GM21515 (cell line): Measurements from ENCODE around the gene LGALS1.
"Not testable (repeated sequence)": the region's sequence is repeated elsewhere in the genome, so short reads cannot be mapped to it uniquely, and the experiment has no call there.

Experiments used
- ATAC-seq: cut with Tn5 transposase; IDR thresholded peaks from one replicate; pipeline ENCODE4 v1.9.1; 2021; ENCODE audit not compliant: unreplicated experiment

Gene LGALS1

DNA sequence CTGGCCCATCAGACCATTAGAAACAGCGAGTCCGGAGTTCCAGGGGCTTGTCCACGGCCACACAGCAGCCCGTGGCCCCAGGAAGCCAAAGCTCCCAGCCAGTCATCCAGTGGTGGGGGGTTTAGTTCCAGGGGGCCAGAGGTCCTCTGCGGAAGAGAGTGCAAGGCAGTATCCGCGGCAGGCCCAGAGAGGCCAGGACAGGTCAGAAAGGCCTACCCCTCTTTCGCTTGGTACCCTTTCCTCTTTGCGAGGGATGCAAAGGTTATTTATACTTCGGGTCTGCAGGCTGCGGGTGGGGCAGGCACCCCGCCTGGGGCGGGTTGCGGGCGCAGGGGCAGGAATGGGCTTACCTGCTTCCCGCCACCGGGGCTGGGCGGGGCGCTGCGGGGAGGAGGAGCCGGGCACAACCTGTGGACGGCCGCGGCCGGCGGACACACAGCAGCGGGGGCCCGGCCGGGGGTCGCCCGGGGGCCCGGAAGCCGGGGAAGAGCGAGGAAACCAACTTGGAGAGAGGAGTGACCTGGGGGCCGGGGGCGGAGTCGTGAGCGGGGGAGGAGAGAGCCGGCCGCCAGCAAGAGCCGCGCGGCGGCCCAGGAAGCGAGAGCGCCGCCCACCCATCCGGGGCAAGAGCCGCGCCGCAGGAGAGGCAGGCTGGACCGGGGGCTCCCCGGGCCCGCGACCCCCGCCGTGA, 36.2 kb upstream of the LGALS1 start, which contains the start of gene SH3BP1:
Gene SH3BP1, plus strand, starts transcription at position 600 of the 691 bp plus-strand sequence. CDS start 119 bp downstream, outside the sequence.
- ATAC-seq: no peak

DNA sequence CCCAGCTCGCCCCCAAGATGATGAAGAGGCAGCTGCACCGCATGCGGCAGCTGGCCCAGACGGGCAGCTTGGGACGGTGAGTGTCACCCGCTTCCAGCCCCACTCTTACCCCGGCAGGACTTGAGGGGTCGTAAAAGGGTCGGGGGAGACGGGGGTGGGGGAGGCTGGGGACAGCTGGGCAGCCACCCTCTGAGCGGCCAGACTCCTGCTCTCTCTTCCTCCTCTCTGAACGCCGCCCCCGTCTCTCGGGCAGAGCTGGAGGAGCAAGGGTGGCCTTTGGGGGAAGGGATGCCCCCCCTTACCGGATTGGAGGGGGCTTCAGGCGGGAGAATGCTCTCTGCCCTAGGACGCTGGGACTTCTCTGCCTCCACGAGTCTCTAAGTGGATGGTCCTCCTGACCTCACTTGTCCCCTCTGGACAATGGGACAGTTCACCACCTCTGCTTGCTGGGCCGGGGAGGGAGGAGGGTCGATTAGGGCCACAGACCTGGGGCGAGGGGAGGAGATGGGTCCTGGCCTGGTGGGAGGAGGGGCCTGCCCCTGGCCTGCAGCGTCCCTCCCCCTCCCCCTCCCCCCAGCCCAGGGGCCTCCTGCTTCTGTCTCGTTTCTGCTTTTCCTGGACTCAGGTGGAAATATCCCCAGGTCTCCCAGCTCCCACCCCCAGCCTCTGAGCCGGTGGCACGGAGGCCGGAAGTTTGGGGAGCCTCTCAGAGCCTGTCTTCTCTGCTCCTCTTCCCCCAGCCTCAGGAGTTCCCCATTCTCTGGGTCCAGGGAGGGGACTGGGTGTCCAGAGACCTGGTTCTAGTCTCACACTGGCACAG, 35.5 kb upstream of the LGALS1 start:
- no peak for ATAC-seq

DNA sequence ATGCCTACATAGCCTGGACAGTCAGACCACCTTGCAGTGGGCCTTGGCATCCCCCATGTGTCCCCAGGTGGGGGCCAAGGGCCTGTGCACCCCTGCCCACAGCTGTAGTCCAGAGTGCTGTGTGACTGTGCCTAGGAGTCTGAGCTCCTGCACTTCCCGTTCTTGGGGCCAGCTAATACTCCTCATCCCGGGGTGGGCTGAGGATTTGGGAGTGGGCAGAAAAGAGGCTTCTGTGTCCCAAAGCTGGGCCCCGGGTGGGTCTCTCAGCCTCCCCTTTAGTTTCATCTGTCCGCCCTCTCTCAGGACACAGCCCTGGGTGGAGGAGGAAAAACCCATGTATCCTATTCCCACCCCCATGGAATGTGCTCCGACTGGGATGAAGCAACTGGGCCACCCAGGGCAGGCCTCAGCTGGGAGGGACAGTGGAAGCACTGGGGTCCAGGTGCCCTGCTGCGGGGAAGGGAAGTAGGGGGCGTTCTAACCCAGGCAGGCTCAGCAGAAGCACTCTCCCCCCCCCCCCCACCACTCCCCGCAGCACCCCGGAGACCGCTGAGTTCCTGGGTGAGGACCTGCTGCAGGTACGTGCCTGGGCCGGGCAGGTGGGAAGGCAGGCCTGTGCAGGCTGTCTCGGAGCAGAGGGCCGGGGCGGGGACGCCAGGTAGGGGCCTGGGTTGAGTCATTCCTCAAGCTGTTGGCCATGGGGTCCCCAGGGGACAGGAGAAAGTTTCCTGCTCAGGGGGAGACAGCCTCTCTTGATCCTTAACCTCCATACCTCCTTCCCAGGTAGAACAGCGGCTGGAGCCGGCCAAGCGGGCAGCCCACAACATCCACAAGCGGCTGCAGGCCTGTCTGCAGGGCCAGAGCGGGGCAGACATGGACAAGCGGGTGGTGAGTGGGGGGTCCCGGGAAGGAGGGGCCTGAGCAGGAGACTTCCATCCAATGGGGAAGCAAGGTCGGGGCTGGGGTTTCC, 34.6 kb upstream of the LGALS1 start:
- ATAC-seq: no peak

DNA sequence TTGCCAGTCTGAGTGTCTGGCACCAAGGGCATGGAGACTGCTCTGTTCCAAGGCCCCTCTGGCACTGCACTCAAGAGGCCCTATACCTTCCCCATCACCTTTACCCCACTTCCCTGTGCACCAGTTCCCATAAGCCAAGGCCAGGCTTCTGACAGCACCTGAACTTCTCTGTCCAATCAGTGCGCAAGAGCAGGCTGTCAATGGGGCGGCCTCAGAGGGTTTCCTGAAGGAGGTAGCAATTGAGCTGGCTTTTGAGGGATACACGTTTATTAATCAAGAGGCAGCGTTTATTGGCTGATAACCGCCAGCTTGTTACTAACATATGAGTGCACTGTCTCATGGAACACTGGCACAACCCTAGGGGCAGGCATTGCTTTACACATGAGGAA, 33.9 kb upstream of the LGALS1 start:
- no peak for ATAC-seq

DNA sequence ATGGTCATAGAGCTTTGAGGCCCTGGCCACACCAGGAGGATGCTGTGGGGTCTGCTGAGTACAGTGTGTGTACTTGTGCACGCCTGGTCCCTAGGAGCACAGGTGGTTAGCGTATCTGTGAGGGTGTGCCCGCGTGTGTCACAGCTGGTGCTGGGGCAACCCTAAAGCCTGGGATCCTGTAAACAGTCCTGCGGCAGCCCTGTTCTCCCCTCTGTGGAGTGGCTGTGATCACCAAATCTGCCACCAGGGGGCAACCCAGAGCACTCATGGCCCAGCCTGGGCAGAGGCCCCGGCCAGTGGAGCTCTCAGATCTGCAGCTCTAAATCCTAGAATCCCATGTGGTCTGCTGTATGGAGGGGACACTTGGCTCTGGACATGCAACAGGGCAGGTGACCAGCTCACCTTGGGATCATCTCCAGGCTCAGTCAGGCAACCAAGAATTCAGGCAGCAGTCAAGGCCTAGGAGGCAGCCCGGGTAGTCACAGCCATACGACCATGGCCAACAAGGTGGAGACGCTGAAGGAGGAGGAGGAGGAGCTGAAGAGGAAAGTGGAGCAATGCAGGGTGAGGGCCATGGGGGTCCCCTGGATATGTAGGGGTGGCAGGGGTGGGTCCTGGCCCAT, 32.1 kb upstream of the LGALS1 start:
- ATAC-seq: no peak

DNA sequence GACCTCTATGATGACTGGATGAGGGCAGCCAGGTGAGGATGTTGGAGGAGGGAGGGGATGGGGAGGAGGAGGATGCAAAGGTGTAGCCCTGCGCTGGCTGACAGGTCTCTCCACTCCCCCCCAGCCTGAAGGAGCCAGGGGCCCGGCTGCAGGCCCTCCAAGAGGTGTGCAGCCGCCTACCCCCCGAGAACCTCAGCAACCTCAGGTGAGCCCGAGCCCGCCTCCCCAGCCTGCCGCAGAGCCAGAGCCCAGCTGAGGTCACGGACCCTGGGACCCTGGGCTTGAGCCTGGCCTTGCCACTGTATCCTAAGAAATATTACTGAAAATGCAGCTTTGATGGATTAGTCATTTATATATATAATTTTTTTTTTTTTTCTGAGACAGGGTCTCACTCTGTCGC, 28.1 kb upstream of the LGALS1 start:
- ATAC-seq: no peak

DNA sequence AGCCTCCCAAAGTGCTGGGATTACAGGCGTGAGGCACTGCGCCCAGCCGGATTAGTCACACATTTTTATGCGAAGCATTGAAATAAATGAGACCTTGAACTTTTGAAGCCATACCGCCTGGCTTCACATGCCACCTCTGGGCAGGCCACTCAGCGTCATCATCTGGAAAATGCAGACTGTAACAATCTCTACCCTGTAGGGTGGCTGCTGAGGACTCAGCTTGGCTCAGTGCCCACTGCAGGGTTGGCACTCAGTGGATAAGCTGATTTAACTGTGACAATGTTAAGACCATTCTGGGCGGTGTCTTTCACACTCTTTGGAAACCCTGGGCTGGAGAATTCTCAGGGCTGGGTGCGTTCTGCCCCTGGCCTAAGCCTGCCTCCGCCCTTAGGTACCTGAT, 27.5 kb upstream of the LGALS1 start:
- ATAC-seq: no peak

DNA sequence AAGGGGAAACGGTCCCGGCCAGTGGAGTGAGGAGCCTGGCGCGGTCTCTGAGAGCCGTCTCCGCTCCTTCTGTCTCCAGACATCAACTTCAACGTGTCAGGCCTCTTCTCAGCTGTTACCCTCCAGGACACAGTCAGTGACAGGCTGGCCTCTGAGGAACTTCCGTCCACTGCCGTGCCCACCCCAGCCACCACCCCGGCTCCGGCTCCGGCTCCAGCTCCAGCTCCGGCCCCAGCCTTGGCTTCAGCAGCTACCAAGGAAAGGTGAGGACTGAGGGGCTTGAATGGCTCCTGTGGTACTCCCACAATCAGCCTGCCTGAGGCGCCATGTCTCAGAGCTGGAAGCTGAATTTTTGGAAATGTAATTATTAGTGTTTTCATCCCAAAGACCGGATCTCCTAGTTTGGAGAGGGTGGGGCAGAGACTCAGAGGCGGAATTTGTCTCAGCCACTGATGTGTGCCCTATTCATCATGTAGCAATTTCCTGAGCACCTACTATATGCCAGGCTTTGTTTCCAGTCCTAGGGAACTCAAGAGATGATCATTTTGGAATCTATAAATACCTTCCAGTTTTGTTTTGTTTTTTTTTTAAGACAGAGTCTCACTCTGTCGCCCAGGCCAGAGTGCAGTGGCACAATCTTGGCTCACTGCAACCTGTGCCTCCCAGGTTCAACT, 24.8 kb upstream of the LGALS1 start:
- ATAC-seq: no peak

DNA sequence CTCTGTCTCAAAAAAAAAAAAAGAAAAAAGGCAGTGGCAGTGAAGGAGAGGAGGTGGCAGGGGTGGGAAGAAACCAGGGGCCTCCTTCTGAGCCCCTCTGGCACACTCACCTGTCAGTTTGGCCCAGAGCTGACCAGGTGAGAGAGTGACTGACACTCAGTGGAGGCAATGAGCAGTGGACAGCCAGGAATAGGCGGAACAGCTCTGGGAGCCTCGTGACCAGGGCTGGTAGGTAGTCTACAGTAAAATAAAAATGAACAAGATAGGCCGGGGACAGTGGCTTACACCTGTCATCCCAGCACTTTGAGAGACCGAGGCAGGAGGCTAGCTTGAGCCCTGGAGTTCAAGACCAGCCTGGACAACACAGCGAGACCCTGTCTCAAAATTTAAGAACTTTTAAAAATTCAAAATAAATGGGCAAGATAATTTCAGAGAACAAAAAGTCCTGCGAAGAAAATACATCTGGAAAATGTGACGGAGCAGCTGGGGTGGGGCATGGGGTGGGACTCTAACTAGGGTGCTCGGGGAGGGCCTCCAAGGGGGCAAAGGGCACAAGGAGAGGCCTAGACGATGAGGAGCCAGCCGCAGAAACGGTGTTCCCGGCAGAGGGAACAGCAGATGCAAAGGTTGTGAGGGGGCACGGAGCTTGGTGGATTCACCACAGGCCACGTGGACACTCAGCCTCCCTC, 20.7 kb upstream of the LGALS1 start:
- no peak for ATAC-seq

DNA sequence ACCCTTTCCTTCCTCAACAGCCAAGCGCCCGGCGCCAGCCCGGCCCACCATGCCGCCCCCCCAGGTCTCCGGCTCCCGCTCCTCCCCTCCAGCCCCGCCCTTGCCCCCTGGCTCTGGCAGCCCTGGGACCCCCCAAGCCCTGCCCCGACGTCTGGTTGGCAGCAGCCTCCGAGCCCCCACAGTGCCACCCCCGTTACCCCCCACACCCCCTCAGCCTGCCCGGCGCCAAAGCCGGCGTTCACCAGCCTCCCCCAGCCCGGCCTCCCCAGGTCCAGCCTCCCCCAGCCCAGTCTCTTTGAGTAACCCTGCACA, 20.2 kb upstream of the LGALS1 start:
- no peak for ATAC-seq

DNA sequence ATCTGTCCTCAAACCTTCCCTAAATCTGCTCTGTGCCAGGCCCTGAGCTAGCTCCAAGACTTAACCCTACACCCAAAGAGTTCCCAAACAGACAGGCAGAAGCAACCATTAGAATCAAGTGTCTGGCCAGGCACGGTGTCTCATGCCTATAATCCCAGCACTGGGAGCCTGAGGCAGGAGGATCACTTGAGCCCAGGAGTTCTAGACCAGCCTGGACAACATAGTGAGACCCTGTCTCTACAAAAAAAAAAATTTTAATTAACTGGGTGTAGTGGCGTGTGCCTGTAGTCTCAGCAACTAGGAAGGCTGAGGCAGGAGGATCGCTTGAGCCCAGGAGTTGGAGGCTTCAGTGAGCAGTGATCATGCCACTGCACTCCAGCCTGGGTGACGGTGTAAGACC, 18.9 kb upstream of the LGALS1 start:
- not testable (repeated sequence) for ATAC-seq

DNA sequence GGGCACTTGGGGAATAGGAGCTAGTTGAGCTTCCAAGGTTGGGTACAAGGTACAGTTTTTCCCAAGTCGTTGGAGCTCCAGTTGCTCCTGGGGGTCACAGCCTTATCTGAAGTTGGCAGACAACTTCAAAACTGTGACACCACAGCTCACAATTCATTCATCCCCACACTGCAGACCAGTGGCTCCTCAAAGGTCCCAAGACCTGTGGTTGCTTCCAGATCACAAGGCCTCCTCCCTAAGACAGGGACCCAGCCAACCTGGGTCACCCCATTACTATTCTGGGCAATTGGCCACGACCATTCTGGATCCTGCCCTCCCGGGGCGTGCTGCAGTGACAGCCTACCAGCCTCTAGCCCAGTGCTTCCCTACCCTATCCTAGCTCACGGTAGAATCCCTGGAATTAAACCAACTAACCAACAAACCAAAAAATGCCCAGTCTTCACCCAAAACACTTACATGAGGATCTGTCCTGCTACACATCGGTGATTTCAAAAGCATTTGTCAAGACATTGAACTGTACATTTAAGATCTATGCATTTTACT, 17.8 kb upstream of the LGALS1 start:
- no peak for ATAC-seq

DNA sequence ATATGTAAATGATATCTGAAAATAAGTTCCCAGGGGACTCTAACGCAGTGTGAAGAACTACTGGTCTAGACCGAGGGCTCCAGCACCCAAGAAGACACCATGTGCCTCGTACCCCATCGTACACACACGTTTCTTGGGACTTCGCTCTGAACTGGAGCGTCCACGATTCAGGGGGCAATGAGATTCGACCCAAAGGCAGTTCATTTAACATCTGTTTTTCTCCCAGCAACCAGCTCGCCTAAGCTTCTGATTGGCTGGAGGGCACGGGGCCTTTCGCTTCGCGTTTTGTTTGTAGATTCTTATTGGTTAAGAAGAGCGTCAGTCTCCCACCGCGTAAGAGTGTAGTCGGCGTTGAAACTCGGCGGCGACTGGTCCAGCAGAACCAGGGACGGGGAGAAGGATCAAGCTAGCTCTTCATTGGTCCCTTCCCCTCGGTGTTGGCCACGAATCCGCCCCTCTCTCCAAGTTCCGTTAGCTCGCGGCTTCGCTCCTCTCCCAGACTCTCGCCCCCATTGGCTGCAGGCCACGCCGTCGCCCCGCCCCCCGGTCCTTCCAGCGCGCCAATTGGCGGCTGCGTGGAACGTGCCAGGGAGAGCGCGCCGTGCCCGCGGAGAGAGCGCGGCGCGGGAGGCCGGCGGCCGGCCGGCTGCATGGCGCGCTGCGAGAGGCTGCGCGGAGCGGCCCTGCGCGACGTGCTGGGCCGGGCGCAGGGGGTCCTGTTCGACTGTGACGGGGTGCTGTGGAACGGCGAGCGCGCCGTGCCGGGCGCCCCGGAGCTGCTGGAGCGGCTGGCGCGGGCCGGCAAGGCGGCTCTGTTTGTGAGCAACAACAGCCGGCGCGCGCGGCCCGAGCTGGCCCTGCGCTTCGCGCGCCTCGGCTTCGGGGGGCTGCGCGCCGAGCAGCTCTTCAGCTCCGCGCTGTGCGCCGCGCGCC, 17.0 kb upstream of the LGALS1 start, which contains the start of gene PDXP:
Gene PDXP, plus strand, starts transcription at position 591 of the 933 bp plus-strand sequence. Its CDS starts 60 bp downstream, at position 651.
- ATAC-seq: peak; percentile 79

DNA sequence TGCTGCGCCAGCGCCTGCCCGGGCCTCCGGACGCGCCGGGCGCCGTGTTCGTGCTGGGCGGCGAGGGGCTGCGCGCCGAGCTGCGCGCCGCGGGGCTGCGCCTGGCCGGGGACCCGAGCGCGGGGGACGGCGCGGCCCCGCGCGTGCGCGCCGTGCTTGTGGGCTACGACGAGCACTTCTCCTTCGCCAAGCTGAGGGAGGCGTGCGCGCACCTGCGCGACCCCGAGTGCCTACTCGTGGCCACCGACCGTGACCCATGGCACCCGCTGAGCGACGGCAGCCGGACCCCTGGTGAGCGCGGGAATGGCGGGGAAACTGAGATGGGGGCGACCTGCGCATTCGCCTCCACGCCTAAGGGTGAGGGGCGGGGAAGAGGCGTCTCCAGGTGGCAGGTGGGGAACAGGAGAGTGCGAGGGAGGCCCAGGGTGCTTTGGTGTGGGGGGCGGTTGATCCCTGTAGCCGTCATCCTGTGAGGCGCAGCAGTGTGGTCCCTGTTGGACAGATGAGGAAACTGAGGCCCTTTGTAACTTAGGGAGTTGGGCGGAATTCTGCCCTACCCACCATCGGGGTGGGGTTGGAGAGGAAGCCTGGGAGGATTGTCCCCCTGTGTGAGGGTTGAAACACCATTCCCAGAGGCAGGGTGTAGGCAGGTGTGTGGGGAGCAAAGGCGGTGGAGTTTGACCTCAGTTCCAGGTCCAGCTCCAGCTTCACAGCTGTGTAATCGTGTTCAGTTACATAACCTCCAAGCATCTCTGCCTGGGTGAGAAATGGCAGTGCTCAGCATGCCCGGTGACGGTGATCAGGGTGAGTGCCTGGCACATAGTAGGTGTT, 16.2 kb upstream of the LGALS1 start:
- peak; percentile 7 for ATAC-seq

DNA sequence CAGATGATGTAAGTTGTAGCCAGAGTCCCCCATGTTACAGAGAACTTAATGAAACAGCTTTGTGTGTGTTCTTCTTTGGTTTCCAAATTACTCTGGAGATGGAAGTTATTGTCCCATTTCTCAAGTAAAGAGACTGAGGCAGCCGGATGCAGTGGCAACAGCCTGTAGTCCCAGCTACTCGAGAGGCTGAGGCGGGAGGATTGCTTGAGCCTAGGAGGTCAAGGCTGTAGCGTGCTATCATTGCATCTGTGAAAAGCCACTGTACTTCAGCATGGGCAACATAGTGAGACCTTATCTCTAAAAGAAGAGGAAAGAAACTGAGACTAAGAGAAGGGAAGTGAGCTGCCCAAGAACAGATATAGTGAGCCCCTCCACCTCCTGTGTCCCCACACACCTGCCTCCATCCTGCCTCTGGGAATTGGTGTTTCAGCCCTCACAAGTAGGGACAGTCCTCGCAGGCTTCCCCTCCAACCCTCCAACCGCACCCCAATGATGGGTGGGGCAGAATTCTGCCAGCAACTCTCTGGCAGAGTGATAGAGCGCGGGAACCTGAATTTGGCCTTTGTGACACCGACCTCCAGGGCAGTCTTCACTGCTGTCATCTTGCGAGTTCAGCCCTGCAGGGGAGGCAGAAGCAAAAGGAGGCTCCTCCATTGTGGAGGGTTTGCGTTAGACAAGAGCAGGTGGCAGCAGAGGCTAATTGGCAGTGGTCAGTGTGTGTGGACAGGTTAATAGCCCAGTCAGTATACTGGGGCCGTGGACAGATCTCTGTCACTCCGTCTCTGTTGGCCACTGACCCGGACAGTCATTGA, 15.3 kb upstream of the LGALS1 start:
- ATAC-seq: no peak

DNA sequence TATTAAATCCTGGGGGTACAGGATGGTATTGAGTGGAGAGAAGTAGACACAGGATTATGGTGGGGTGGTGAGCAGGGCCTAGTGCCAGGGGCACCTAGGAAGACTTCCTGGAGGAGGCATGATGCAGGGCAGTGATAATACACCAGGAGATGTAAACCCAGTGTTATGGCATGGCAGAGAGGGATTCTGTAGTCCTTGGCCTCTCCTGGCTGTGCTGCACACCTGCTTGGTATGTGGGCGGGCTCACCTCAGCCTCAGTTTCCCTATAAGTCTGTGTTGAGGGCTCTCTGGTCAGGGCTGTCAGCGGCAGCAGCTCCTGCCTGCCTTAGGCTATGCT, 14.8 kb upstream of the LGALS1 start:
- ATAC-seq: no peak
